Activated T-helper 1 cell treated with anti-CD3 and anti-CD28 coated beads, Interleukin-12 subunit alpha, Interleukin-12 subunit beta, Interleukin-2, Interleukin-4 antibody, amounts not matched to agents 30 ng/mL and 10 ng/mL and 1 ng/mL, durations not matched to agents 14 hours and 24 hours and 36 hours (primary cell): ENCODE results near the gene PRDM16. TPM values are rescaled to one million over a fixed set of nuclear protein-coding genes. Genes with fewer than 3 reads are reported as not detected.

Source experiments
- DNase-seq: peaks from one replicate; pipeline ENCODE4 v3.0.0; 2021; ENCODE audit warnings: low spot score
- H3K27ac Mint-ChIP-seq: one replicate; pipeline ENCODE4 v1.8.0; 2021; ENCODE audit warnings: mild to moderate bottlenecking, mixed read lengths
- H3K27me3 Mint-ChIP-seq: one replicate; pipeline ENCODE4 v1.8.0; 2022; ENCODE audit warnings: mild to moderate bottlenecking, moderate library complexity, mixed read lengths; ENCODE audit not compliant: insufficient read depth
- H3K36me3 Mint-ChIP-seq: one replicate; pipeline ENCODE4 v1.8.0; 2021; ENCODE audit warnings: low read depth, mixed read lengths
- H3K4me1 Mint-ChIP-seq: one replicate; pipeline ENCODE4 v1.8.0; 2021; ENCODE audit warnings: low read depth, mixed read lengths
- H3K4me3 Mint-ChIP-seq: one replicate; pipeline ENCODE4 v1.8.0; 2021; ENCODE audit warnings: mild to moderate bottlenecking, moderate library complexity, mixed read lengths
- H3K9me3 Mint-ChIP-seq: one replicate; pipeline ENCODE4 v1.8.0; 2021; ENCODE audit warnings: mixed read lengths
- intact Hi-C: fragments of 100-400 bp; cut with micrococcal nuclease; formaldehyde crosslinking; loops from one replicate; pipeline ENCODE4 v1.15.1; 2024
- total RNA-seq: library from RNA; stranded (reverse); gene quantifications from 2 replicates; pipeline ENCODE4 v1.2.3, GENCODE V29; 2022

PRDM16 gene
- total RNA-seq, 1 donor from 2014 or later: not detected

DNA sequence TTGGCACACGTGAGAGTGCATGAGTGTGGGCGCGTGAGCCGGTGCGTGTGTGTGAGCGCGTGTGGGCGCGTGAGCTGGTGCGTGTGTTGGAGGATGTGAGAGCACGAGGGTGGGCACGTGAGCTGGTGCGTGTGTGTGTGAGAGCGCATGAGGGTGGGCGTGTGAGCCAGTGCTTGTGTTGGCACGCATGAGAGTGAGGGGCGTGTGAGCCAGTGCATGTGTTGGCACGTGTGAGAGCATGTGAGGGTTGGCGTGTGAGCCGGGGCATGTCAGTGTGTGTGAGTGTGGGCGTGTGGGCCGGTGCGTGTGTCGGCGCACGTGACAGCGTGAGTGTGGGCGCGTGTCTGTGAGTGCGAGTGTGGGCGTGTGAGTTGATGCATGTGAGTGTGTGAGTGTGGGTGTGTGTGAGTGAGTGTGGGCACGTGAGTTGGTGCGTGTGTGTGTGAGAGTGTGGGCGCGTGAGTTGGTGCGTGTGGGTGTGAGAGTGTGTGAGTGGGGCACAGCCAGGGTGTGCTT is 339.8 kb downstream of the PRDM16 start:
- Mint-ChIP-seq H3K27ac (no peak overlapping the region), H3K4me1 (no peaks in the 10 kb centered on the region), H3K4me3 (no peak overlapping the region), H3K36me3 (no peaks in the 10 kb centered on the region), H3K27me3 (no peaks in the 10 kb centered on the region), H3K9me3 (no peaks in the 10 kb centered on the region)
- DNase-seq: no peak
- intact Hi-C loops: no loop called here

DNA sequence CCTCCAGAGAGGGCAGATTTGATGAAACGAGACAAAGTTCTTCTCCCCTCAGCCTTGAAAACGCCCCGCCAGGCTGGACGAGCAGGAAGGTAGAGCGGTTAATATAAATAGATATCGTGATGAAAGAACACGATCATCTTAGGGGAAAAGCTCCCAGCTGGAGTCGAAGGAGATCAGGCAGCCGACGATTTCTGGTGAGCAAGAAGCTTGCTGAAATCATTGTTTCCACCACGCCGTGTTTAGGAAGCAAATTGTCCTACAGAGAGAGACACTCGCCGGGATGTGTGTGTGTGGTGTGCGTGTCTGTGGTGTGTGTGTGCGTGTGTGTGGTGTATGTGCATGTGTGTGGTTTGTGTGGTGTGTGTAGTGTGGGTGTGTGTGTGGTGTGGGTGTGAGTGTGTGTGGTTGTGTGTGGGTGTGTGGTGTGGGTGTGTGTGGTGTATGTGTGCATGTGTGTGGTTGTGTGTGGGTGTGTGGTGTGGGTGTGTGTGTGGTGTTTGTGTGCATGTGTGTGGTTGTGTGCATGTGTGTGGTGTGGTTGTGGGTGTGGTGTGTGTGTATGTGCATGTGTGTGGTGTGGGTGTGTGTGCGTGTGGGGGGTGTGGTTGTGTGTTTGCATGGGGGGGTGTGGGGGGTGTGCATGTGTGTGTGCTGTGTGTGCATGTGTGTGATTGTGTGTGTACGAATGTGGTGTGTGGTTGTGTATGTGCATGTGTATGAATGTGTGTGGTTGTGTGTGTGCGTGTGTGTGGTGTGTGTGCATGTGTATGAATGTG is 340.6 kb downstream of the PRDM16 start:
- Mint-ChIP-seq H3K9me3 (no peaks in the 10 kb centered on the region), H3K27me3 (no peaks in the 10 kb centered on the region), H3K4me3 (no peak overlapping the region), H3K4me1 (no peaks in the 10 kb centered on the region), H3K27ac (no peak overlapping the region), H3K36me3 (no peaks in the 10 kb centered on the region)
- intact Hi-C loops: no loop called here
- no peak for DNase-seq

DNA sequence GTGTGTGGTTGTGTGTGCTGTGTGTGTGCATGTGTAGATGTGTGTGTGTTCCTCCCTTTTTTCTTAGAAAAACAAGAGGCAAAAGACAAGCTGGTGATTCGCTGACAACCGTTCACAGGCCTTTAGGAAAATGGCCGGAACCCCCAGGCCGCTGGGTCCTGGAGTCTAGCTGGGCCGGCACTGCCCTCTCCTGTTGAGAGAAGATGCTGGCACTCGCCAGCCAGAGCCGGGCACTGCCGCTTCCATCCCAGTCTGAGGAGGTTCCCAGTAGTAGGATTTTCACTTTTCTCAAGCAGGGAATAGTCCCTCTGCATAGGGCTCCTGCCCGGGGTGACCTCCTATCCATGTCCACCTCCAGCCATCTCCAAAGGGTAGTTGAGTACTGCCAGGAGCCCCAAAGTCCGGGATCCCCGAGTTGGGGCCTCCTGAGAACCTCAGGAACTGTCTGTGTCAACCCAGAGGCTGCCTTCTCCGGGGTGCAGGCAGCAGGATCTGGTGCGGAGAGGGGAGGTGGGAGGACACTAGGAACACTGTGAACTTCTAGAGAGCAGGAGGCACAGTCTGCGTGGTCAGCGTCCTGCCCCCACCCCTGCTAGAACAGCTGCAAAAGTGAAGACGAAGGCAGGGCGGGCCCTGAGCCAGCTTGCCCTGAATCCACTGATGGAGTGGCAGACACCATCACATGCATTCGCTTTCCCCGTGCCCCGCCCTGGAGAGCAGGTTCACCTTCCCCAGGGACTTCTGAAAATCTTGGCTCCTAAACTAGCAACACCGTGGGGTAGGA is 341.3 kb downstream of the PRDM16 start:
- H3K9me3 Mint-ChIP-seq: no peaks in the 10 kb centered on the region
- intact Hi-C loops: no loop called here
- no peaks in the 10 kb centered on the region for H3K4me1 Mint-ChIP-seq
- DNase-seq: no peak
- H3K27me3 Mint-ChIP-seq: no peaks in the 10 kb centered on the region
- H3K36me3 Mint-ChIP-seq: no peaks in the 10 kb centered on the region
- no peak overlapping the region for H3K27ac Mint-ChIP-seq
- H3K4me3 Mint-ChIP-seq: no peak overlapping the region

DNA sequence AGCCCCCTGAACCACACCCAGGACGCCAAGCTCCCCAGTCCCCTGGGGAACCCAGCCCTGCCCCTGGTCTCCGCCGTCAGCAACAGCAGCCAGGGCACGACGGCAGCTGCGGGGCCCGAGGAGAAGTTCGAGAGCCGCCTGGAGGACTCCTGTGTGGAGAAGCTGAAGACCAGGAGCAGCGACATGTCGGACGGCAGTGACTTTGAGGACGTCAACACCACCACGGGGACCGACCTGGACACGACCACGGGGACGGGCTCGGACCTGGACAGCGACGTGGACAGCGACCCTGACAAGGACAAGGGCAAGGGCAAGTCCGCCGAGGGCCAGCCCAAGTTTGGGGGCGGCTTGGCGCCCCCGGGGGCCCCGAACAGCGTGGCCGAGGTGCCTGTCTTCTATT is 342.8 kb downstream of the PRDM16 start:
- DNase-seq: no peak
- no peak overlapping the region for H3K4me3 Mint-ChIP-seq
- H3K27ac Mint-ChIP-seq: no peak overlapping the region
- no peaks in the 10 kb centered on the region for H3K27me3 Mint-ChIP-seq
- intact Hi-C loops: no loop called here
- H3K4me1 Mint-ChIP-seq: no peaks in the 10 kb centered on the region
- peaks cover 1% of the 10 kb centered on the region for H3K9me3 Mint-ChIP-seq
- H3K36me3 Mint-ChIP-seq: no peaks in the 10 kb centered on the region

DNA sequence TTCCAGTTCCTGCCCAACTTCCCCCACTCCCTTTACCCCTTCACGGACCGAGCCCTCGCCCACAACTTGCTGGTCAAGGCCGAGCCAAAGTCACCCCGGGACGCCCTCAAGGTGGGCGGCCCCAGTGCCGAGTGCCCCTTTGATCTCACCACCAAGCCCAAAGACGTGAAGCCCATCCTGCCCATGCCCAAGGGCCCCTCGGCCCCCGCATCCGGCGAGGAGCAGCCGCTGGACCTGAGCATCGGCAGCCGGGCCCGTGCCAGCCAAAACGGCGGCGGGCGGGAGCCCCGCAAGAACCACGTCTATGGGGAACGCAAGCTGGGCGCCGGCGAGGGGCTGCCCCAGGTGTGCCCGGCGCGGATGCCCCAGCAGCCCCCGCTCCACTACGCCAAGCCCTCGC is 343.4 kb downstream of the PRDM16 start:
- no peak for DNase-seq
- H3K27ac Mint-ChIP-seq: no peak overlapping the region
- intact Hi-C loops: no loop called here
- H3K36me3 Mint-ChIP-seq: no peaks in the 10 kb centered on the region
- no peaks in the 10 kb centered on the region for H3K27me3 Mint-ChIP-seq
- no peaks in the 10 kb centered on the region for H3K4me1 Mint-ChIP-seq
- no peak overlapping the region for H3K4me3 Mint-ChIP-seq
- peaks cover 7% of the 10 kb centered on the region for H3K9me3 Mint-ChIP-seq

DNA sequence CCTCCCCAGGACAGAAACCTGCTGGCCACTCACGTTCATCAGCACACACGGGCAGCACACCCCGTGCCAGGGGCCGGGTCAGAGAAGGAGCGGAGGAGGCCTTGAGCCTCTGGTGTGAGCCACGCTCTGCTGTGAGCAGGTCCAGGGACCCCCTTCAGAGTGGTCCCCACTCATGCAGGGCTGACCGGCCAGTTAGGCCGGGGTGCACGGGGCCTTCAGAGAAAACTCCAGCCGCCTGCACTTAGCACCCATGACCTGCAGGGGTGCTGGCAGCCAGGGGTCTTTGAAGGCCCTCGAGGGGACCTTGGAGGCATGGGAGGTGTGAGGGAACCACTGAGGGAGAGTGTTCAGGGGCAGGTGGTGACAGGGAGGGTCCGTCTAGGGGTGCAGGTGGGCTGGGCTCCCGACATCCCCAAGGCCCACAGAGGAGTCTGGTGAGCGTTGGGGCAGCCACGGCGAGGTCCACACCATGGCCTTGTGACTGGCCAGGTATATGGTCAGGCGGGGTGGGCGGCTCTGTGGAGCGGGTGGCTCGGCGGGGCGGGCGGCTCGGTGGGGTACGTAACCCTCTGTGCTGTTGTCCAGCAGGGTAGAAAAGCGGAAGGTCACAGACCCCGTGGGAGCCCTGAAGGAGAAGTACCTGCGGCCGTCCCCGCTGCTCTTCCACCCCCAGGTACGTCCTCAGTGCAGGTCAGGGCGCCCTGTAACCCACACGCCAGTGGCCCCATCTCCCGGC is 345.1 kb downstream of the PRDM16 start:
- no peaks in the 10 kb centered on the region for H3K27me3 Mint-ChIP-seq
- intact Hi-C loops: no loop called here
- no peaks in the 10 kb centered on the region for H3K36me3 Mint-ChIP-seq

DNA sequence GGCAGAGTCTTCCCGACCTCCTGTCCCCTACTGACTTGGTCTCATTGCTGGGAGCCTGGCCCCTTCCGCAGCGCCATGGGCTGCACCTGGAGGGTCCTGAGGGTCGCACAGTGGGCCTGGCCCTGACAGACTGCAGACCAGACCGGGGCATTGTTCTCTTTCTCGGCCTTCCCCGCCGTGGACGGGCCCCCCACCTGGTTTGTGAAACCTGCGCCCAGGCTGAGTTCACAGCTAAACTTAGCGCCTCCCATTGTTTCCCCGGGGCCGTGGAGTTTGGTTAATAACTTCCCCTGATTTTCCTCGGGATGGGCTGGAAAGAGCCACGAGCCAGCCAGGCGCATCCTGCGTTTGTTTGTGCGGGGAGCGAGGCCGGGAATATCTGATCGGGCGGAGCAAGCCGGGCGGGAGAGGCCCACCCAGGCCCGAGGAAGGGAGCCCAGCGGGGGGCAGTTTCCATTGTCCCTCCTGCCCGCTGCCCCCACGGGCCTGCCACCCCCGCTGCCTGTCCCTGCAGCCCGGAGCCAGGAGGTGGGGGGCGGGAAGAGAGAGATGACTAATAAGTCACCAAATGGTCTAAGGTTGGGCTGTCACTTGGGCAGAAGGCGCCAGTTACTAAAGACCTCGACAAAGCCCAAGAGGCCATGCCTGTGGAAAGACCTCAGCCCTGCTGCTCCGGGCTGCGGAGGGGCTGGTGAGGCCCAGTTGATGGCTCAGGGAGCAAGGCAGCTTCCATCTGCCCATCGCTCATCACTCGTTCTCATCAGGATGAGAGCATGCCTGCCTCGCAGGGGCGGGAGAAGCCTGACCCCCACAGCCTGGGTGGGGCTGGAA is 346.5 kb downstream of the PRDM16 start:
- Mint-ChIP-seq H3K27ac (no peak overlapping the region), H3K36me3 (no peaks in the 10 kb centered on the region), H3K4me3 (no peak overlapping the region), H3K27me3 (no peaks in the 10 kb centered on the region), H3K9me3 (peaks cover 9% of the 10 kb centered on the region), H3K4me1 (no peaks in the 10 kb centered on the region)
- intact Hi-C loops: no loop called here
- no peak for DNase-seq

More for the DNA sequence above, 345.1 kb downstream of the PRDM16 start:
- H3K4me1 Mint-ChIP-seq: no peaks in the 10 kb centered on the region
- H3K27ac Mint-ChIP-seq: no peak overlapping the region
- no peak overlapping the region for H3K4me3 Mint-ChIP-seq
- peaks cover 9% of the 10 kb centered on the region for H3K9me3 Mint-ChIP-seq
- no peak for DNase-seq

DNA sequence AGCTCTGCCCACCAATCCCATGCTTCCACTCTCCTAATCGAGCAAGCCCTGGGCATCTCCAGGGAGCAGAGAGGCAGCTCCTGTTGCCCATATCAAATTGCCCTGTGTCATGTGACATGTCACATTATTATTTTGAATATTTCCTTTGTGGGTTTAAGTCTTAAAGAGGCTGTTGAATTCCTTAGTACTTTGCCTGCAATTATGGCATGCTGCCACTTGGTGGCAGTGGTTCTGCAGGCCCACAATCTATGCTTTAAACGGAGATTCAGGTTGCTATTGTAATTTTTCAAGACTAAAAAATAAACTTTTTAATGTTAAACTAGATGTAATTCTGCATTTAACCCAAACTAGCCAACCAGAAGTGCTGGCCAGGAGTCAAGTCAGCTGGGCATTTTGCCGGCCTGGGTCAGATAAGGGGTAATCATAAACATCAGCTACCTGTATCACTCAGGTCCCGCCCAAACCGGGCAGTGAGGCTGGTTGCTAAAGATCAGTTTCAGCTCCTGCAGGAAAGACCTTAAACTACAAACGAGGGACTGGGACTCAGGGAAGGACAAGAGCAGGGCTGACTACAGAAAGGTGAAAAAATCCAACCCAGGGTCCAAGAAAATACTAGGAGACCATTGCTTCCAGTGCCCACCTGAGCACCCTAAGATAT is 348.2 kb downstream of the PRDM16 start:
- peaks cover 9% of the 10 kb centered on the region for H3K9me3 Mint-ChIP-seq
- H3K27me3 Mint-ChIP-seq: peaks cover 5% of the 10 kb centered on the region
- H3K4me3 Mint-ChIP-seq: no peak overlapping the region
- no peaks in the 10 kb centered on the region for H3K36me3 Mint-ChIP-seq
- intact Hi-C loops: no loop called here
- H3K27ac Mint-ChIP-seq: no peak overlapping the region
- DNase-seq: no peak
- H3K4me1 Mint-ChIP-seq: no peaks in the 10 kb centered on the region

DNA sequence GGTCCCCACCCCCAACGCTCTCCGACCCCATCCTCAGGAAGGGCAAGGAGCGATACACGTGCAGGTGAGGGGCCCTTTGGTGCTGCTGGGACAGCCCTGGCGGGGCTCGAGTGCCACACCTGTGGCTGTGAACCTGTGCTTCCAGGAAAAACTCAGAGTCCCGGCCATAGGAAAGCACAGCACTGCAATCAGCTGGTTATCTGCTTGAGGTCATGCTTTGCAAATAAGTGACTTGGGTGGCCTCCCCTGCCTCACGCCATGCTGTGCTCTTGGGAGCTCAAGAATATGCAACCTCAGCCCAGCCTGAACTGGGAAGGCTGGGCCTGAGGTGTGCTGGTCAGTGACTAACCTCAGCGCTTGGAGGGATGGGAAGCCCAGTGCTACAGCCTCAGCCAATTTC is 348.9 kb downstream of the PRDM16 start:
- H3K27ac Mint-ChIP-seq: no peak overlapping the region
- peaks cover 9% of the 10 kb centered on the region for H3K9me3 Mint-ChIP-seq
- no peaks in the 10 kb centered on the region for H3K4me1 Mint-ChIP-seq
- DNase-seq: no peak
- intact Hi-C loops: no loop called here
- no peak overlapping the region for H3K4me3 Mint-ChIP-seq
- H3K36me3 Mint-ChIP-seq: no peaks in the 10 kb centered on the region
- peaks cover 5% of the 10 kb centered on the region for H3K27me3 Mint-ChIP-seq

DNA sequence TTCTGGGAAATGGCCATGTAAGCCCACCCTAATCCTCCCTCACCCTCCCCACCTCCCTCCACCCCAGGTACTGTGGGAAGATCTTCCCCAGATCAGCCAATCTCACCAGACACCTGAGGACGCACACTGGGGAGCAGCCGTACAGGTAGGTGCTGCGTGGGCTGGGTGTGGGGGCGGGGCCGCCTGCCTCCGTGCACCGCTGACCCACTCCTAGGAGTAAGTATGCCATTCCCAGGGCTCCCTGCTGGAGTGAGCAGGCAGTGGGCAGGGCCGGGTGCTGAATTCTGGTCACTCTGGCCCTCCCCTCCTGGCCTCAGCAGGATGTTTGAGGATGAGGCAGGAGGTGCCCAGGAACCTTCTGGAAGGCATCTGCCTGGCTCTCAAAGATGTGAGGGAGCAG is 349.6 kb downstream of the PRDM16 start:
- Mint-ChIP-seq H3K9me3 (peaks cover 9% of the 10 kb centered on the region), H3K4me1 (no peaks in the 10 kb centered on the region), H3K27ac (no peak overlapping the region), H3K36me3 (no peaks in the 10 kb centered on the region), H3K27me3 (peaks cover 5% of the 10 kb centered on the region), H3K4me3 (no peak overlapping the region)
- intact Hi-C loops: no loop called here
- no peak for DNase-seq

DNA sequence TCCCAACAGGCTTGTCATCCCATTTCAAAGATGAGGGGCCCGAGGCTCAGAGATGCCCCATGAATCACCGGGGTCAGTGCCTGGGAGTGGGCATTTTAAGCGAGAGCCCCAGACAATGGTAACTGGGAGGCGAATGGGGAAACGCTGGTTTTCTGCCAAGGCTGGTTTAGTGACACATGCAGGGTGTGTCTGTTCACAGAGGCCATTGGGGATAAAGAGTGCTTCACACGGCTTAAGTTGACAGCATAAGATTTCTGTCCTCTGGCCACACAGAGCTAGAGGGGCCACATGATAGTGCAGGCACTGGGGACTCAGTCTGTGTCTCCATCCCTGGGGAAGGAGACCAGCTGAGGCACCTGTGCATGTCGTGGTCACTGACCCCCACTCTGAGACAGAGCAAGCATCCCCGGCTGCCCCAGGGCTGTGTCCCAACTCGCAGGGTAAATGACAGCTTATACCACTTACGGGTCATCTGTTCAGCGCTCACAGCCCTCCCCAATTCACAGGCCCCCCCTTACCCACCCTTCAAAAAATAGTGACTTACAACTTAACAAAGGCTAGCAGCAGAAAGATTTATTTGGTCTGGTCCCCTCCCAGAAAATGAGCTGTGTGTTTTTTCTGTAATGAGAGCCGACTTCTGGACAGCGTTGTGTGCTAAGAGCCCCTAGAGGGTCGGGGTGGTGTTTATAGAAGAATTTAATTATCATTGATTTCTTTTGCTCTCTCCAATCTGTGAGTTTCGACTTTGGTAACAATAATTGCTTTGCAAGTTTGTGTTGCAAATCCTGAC is 350.6 kb downstream of the PRDM16 start:
- H3K4me1 Mint-ChIP-seq: no peaks in the 10 kb centered on the region
- peaks cover 9% of the 10 kb centered on the region for H3K9me3 Mint-ChIP-seq
- H3K4me3 Mint-ChIP-seq: no peak overlapping the region
- intact Hi-C loops: no loop called here
- H3K27me3 Mint-ChIP-seq: peaks cover 5% of the 10 kb centered on the region
- no peak for DNase-seq
- no peaks in the 10 kb centered on the region for H3K36me3 Mint-ChIP-seq
- H3K27ac Mint-ChIP-seq: no peak overlapping the region
